HG03039 (cell line): ENCODE data around the gene PDRG1.
"Not testable (repeated sequence)": the region's sequence is repeated elsewhere in the genome, so short reads cannot be mapped to it uniquely, and the experiment has no call there.

ENCODE experiments used
- ATAC-seq: cut with Tn5 transposase; IDR thresholded peaks from one replicate; pipeline ENCODE4 v1.9.1; 2021; ENCODE audit warnings: mild to moderate bottlenecking, moderate library complexity; ENCODE audit not compliant: unreplicated experiment

The PDRG1 gene

DNA sequence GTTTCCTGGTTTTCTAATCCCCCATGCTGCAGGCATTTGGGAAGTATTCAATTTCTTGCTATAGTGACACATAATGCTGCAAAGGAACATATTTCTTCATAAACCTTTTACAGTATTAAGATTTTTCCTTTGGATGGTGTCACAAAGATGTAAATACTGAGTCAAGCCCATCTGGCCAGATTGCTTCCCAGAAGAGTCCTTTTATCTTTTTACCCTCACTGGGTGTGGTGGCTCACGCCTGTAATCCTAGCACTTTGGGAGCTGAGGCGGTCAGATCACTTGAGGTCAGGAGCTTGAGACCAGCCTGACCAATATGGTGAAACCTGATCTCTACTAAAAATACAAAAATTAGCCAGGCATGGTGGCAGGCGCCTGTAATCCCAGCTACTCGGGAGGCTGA lies 22.2 kb downstream of the PDRG1 start:
- not testable (repeated sequence) for ATAC-seq

DNA sequence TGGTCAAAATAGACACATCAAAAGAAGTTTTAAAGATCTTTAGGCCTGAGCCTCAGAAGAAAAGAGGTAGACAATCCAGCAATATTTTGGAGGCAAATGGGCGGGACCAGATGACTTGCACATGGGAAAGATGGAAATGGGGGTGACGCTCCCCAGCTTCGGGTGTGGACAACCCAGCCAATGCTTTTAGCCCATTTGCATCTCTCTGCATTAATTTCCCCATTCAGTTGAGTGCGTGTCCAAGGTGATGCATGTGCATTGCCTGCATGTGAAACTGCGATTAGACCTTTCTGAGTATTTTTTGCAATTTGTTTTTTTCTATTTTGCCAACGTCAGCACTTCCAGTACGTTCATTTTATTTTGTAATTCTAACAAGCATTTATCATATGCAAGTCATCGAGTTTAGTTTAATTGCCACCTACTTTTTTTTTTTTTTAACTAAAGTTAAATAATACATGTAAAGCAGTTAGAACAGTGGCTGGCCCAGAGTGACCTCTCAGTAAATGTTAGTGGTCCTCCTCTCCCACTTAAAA lies 24.2 kb downstream of the PDRG1 start:
- no peak for ATAC-seq

DNA sequence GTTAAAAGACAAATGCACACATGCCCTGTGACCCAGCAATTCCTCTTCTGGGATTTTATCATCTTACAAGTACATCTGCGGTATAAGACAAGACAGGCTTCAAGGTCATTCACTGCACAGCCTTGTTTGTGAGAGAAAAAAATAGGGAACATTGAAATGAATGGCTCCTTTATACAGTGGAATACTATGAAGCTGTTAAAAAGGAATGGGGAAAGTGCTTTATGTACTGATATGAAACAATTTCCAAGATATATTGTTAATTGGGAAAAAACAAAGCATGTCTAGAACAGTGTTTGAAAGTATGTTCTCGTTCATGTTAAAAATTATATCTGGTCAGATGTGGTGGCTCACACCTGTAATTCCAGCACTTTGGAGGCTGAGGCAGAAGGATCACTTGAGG lies 25.4 kb downstream of the PDRG1 start:
- ATAC-seq = no peak

DNA sequence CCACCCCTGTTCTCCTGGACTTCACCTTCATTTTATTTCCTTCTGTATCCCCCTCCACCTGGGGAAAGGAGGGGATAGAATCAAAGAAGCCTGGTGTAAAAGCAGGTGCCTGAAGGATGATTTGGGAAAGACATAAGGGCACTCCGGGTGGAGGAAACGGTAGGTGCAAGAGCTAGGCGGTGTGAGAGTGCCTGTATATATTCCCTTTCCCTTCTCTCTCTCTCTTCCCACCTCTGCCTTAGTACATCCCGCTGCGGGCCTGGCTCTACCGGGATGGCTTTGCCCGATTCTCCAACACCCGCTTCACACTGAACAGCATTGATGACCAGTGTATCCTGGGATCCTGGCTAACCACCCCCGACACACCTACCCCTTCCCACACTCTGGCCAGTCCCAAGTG lies 26.2 kb downstream of the PDRG1 start:
- no peak for ATAC-seq

DNA sequence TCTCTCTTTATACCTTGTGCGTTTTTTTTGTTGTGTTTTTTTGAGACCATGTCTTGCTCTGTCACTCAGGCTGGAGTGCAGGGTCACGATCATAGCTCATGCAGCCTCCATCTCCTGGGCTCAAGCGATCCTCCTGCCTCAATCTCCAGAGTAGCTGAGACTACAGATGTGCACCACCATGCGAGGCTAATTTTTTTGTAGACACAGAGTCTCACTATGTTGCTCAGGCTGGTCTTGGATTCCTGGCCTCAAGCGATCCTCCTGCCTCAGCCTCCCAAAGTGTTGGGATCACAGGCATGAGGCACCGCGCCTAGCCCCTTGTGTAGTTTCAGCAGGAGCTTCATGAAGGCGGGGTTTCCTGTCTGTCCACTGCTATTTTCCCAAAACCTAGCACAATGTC lies 27.3 kb downstream of the PDRG1 start:
- ATAC-seq = no peak

DNA sequence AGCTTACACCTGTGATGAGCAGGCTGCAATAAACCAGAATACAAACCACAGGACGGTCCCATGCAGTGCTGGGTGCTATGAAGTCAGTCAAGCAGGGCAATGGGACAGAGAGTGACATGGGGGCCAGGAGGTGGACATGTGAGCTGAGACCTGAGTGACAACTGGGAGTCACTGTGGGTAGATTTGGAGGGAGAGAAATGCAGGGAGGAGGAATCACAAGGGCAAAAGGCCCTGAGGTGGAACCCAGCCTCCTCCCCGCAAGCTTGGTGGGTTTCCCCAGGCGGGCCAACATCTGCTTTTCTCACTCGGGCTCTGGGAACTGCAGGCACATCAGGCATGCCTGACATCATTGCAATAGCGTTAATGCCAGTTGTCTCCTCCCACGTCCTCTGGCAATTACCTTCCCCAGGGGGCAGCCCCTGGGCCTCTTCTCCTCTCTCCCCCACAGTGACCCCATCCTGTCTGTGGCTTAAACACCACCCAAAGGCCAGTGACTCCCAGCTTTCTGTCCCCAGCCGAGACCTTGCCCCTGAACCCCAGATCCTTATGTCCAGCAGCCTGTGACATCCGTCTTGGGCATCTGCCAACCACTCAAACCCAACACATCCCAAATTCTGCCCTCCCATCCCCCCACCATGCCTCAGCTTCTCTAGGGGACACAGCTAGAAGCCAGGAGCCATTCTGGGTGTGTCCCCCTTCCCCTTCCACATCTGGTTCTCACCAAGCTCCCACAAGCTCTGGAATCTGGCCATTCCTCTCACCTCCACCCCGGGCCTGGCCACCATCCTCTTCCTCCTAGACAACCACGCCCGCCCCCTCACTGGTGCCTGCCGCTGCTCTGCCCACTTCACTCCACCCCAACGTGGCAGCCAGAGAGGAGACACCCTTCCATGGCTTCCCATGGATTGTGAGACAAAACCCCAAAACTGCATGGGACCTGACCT lies 28.2 kb downstream of the PDRG1 start:
- ATAC-seq = peak; percentile 75

DNA sequence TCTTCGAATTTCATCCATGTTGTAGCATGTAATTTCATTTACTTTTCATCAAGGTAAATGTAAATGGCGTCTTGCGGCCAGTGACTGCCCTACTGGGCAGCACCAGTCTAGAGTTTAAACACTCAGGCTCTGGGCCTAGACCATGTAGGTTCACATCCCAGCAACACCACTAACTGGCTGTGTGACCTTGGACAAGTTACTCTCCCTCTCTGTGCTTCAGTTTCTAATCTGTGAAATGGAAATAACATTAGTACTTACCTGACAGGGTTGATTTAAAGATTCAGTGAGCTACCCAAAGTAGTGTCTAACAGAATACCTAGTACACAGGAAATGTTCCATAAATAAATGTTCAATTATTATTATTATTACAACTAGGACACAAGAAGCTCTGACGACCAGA lies 29.3 kb downstream of the PDRG1 start:
- ATAC-seq = no peak

DNA sequence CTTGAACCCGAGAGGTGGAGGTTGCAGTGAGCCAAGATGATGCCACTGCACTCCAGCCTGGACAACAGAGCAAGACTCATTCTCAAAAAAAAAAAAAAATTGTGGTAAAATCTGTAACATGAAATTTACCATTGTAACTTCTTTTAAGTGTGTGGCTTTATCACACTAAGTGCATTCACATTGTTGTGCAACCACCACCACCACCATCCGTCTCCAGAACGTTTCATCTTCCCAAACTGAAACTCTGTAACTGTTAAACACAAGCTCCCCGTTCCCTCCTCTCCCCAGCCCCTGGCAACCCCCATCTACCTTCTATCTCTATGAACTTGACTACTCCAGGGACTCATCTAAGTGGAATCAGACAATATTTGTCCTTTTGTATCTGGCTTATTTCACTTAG lies 29.7 kb downstream of the PDRG1 start:
- ATAC-seq = no peak

DNA sequence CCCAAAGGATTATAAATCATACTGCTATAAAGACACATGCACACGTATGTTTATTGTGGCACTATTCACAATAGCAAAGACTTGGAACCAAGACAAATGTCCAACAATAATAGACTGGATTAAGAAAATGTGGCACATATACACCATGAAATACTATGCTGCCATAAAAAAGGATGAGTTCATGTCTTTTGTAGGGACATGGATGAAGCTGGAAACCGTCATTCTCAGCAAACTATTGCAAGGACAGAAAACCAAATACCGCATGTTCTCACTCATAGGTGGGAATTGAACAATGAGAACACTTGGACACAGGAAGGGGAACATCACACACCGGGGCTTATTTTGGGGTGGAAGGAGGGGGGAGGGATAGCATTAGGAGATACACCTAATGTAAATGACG lies 30.4 kb downstream of the PDRG1 start:
- ATAC-seq = not testable (repeated sequence)

DNA sequence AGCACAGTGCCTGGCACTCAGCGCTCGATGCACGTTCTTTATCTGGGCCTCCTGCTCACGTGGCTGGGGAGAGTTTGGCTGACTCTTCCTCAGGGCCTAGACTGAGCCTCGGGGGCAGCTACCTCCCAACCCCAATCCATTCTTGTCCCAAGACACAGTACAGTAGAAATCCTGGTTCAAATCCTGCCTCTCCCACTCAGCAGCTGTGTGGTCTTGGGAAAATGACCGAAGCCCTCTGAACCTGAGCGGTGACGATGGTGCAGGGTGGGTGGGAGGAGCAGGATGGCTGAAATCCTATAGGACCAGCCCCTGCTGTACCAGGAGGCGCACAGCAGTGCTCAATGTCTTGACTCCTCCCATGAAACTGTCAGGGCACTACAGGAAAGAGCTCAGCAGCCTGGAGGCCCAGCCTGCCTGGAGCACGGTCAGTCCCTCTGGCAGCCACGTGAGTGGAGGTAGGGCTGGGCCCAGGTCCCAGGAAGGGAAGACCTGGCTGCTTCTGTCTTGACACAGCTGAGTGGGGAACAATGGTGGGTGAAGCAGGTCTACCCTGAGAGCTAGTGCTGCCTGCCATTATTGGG lies 31.5 kb downstream of the PDRG1 start:
- ATAC-seq = no peak

DNA sequence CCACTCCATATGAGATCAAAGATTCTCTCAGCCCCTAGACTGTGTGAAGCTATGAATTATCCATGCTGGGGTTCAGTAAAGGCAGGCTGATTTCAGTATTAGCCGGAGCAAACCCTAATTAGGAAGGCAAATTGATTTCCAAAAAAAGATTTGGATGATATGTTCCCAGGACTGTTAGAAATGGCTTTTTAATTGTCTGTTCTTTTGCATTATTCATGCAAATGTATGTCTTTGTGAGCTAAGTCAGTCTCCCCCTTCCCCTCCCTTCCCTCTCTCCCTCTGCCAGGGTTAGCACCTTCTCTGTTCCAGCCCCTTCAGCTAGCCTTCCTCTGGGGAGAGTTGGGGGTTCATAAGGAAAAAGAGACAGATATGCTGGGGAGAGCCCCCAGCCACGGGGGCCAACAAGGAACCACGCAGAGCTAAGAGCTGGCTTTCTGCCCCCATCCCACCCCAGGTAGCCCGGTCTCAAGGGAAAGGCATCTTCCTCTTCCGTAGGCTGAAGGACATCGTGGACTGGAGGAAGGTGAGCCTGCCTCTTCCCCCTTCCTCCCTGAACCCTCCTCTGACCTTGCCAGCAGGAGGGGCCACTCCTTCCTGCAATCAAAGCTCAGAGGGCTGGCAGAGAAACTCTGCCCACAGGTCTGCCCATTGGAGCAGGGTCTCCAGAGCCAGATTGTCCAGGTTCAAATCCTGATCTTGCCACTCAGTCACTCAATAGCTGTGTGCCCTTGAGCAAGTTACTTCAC lies 32.3 kb downstream of the PDRG1 start:
- no peak for ATAC-seq

DNA sequence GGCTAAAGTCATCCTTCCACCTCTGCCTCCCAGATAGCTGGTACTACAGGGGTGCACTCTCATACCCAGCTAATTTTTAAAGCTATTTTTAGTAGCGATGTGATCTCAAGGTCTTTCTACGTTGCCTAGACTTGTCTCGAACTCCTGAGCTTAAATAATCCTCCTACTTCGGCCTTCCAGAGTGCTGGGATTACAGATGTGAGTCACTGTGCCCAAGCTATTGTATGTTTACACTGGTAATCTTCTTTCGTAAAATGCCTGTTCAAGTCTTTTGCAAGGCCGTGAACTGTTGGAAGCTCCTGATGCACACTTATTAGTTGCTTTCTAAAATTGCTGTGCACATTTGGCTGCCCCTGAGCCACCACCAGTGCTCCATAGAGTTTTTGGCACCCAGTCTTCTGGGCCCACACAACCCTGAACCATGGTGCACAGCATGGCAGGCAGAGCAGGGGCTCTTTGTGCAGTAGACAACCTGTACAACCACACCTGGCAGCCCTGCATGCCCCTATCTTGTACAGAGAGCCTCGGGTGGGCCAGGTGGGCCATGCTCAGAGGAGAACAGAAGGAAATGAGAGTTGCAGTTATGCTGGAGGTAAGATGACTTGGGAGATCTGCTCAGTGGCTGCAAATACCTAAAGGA lies 33.3 kb downstream of the PDRG1 start:
- no peak for ATAC-seq

DNA sequence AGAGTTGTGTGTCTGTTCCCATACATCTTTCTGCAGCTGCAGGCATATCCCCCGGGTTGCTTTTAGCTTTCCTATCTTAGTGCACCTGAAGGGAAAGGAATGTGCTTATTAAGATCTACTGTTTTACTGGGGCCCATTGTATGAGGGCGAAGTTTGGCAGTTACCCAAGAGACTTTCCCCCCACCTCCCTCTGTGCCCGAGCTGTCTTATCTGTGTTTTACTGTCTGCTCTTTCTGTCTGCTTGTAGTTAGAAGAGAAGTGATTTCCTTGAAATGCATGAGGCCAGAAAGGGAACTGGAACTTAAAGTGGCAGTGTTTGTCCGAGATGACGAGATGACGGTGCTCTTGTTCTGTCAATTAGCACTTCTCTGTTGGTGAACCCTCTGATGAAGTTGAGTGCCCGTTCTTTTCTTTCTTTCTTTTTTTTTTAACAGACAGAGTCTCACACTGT lies 33.9 kb downstream of the PDRG1 start:
- ATAC-seq = not testable (repeated sequence)

DNA sequence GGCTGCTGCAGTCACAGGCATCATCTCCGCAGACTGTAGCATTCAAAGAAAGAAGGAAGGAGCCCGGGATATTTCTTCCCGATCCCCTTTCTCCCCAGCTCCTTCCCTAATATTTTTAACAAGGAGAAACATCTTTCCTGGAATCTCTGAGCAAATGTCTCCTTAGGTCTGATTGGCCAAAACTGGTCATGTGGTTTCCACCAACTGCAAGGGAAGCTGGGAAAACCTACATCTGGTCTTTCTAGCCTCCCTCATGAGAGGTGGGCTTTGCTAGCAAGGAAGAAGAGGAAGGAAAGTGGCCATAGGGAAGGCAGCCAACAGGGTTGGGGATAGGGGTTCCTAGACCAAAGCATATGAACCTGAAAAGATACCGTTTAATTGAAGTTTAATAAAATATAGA lies 35.1 kb downstream of the PDRG1 start:
- no peak for ATAC-seq

DNA sequence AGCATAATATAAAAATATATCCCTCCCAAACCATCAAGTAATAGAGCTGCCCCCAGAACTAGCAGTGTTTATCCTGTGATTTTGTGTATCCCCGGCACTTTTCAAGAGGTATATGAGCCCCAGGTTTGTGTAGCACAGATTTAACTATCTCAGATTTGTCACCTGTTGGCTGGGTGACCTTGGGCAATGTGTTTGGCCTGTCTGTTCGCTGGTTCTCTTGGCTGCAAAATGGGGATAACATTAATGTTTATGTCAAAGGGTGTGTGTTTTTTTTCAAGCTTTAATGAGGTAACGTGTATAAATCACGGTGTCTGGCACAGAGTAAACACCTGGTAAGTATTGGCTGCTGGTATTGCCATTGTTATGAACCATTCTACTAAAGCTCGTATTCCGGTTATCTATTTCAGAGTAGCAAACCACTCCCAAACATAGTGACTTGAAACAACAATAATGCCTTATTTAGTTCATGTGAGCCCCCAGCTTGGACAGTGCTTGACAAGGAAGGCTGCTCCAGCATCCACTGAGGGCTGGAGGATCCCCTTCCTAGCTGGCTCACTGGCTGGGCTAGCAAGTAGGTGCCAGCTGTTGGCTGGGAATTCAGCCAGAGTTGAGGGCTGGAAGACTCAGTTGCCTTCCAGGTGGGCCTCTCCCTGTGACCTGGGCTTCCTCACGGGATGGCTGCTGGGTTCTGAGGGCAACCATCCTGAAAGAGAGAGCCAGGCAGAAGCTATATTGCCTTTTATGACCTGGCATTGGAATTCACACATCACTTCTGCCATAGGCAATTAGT lies 36.2 kb downstream of the PDRG1 start:
- ATAC-seq = no peak

DNA sequence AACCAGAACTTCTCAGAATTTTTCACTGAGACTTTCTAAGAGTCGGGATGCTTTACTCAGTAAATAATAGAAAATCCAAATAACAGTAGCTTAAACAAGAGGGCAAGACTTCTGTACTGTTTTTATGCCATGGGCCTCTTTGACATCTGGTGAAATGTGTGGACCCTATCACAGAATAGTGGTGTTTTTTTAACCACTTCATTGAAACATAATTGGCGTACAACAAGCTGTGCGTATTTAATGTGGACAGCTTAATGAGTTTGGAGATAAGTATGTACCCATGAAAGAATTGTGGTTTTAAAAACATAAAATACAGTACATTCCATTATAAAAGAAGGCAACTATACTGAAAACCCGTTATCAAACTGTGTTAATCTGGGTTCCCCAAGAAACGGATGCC lies 37.7 kb downstream of the PDRG1 start:
- ATAC-seq = no peak

DNA sequence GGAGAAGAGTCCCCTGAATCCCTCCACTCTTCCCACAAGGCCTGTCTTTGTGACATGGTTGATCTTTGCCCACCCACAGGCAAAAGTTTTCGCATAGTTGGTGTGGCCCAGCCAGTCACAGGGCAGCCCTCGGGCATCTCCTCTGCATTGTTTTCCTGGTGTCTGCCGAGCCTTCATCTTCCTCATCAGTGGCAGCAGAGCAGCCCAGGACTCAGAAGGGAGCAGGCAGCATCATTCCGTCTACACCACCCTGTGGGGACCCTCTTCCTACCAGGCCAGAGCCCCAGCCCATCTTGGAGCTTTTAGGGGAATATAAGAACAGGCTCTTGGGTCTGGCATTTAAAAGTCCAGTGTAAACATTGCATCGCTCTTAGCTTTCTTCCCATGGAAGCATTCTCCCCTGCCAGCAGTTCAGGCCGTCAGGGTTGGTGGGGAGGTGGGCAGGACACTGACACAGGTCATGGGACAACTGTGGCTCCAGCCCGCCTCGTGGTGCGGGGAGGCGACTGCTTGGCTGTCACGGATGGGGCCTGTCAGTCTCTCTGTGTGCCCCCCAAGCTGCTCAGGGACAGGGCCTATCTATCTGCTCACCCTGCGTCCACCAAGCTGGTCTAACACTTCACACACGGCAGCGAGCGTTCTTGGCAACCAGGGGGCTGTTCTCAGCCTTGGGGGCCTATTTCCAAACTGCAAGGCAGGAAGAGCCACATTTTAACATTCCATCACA lies 38.3 kb downstream of the PDRG1 start:
- ATAC-seq = no peak

DNA sequence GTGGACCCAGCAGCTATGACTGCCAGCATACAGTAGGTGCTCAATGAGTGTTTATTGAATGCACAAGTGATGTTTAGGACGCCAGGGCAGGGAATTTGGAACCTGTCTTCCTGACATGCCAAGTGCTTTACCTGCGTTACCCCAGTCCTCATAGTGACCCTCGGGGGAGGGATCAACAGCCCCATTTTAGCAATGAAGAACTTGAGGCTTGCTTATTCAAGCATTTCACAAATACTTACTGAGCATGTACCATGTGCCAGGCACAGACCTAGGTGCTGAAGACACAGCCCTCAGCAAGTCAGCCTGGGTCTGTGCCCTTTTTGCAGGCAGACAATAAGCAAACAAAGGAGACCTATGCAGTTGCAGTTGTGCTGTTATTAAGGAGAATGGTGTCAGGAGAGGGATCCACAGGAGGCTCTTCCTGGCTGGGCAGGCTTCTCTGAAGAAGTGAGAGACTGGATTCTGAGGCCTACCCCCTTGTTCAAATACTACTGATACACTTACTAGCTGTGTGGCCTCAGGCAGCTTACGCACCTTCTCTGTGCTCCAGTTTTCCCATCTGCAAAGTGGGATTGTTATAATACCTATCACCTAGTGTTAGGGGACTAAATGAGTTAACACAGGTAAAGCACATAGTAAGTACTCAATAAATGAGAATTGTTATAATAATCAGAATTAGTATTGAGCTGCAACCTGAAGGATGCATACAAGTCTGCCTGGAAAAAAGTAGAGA lies 41.6 kb downstream of the PDRG1 start:
- ATAC-seq = no peak
